K562 (cell line): ENCODE results near the gene RERE. TPM values are rescaled to one million over a fixed set of nuclear protein-coding genes. Genes with fewer than 3 reads are reported as not detected.
"Not testable (repeated sequence)": the region's sequence is repeated elsewhere in the genome, so short reads cannot be mapped to it uniquely, and the experiment has no call there.

ENCODE experiments used
- ATAC-seq: fragments of 200-7000 bp; cut with Tn5 transposase; 3 replicates; pipeline ENCODE4 v1.9.1; 2020; ENCODE audit warnings: moderate library complexity
- BruUV-seq: library from RNA; stranded (reverse); fragments of 400-500 nt; replicated peaks from 2 replicates; lab custom pipeline; 2021; lab: Mats Ljungman, UMichigan
- CTCF ChIA-PET: fragments of 300-600 bp; formaldehyde crosslinking; extraction: SDS; loops from one replicate; lab custom pipeline; 2021; ENCODE audit warnings: low intra/inter-chr PET ratio; lab: Yijun Ruan, JAX
- POLR2A ChIA-PET: fragments of 300-600, 350-650 bp; sonication (Branson Sonifier 250); formaldehyde crosslinking; extraction: SDS; loops from one replicate; lab custom pipeline; 2021; ENCODE audit warnings: antibody characterized with exemption, inconsistent platforms; lab: Yijun Ruan, JAX
- DNase-seq, 4 experiments: peaks; one replicate each; pipeline versions ENCODE4 v3.0.0 to v3.0.0-alpha.2; 2011 to 2018; ENCODE audit warnings: low spot score in 3 of 4, mixed read lengths in 3 of 4; ENCODE audit errors: extremely low read depth in 1 of 4
- FAIRE-seq: peaks from 2 replicates; lab custom pipeline; 2011; peaks lifted over from hg19 to GRCh38; lab: Jason Lieb, UNC
- H2AFZ ChIP-seq: 2 replicates; pipeline ENCODE4 v1.6.0; 2011; ENCODE audit warnings: low read depth, low read length, control low read depth, inconsistent platforms
- H3K27ac ChIP-seq: fragments of 200-600 bp; 3 replicates; pipeline ENCODE4 v1.8.0; 2011; ENCODE audit warnings: low read depth, mild to moderate bottlenecking, control low read depth, inconsistent platforms, low read length, moderate library complexity, mixed read lengths; ENCODE audit errors: extremely low read depth
- H3K27me3 ChIP-seq, 2 experiments: fragments of 300-600 bp in 1 of 2; 2 replicates in 1 of 2; 3 replicates in 1 of 2; pipeline versions ENCODE4 v1.6.0 to v1.8.0; 2011; ENCODE audit warnings: inconsistent platforms in 2 of 2, low read length in 2 of 2, mild to moderate bottlenecking in 1 of 2, mixed read lengths in 1 of 2, moderate library complexity in 1 of 2; ENCODE audit not compliant: control insufficient read depth in 2 of 2, insufficient read depth in 2 of 2
- H3K36me3 ChIP-seq: fragments of 300-600 bp; 3 replicates; pipeline ENCODE4 v1.8.0; 2011; ENCODE audit warnings: mild to moderate bottlenecking, low read length, inconsistent platforms; ENCODE audit not compliant: control insufficient read depth, insufficient read depth
- H3K4me1 ChIP-seq, 2 experiments: fragments of 200-600 bp in 1 of 2; replicated peaks in 1 of 2; 2 replicates in 1 of 2; 3 replicates in 1 of 2; pipeline versions ENCODE4 v1.5.1 to v1.8.0; 2011; ENCODE audit warnings: inconsistent platforms in 2 of 2, low read length in 2 of 2, mild to moderate bottlenecking in 1 of 2, mixed read lengths in 1 of 2, moderate library complexity in 1 of 2; ENCODE audit not compliant: control insufficient read depth in 2 of 2, insufficient read depth in 2 of 2
- H3K4me2 ChIP-seq: 2 replicates; pipeline ENCODE4 v1.6.1; 2011; ENCODE audit warnings: low read length, control low read depth, inconsistent platforms, mixed read lengths; ENCODE audit not compliant: insufficient read depth
- H3K4me3 ChIP-seq: fragments of 200-600 bp; sonication (generic), shearing (Covaris generic); 2 replicates; pipeline ENCODE4 v1.5.1; 2016; ENCODE audit warnings: control low read depth, inconsistent platforms
- H3K79me2 ChIP-seq: fragments of 200-600 bp; 3 replicates; pipeline ENCODE4 v1.8.0; 2011; ENCODE audit warnings: low read length, inconsistent platforms; ENCODE audit not compliant: control insufficient read depth, insufficient read depth
- H3K9ac ChIP-seq, 2 experiments: 2 replicates each; pipeline versions ENCODE4 v1.6.0 to v1.6.1; 2011; ENCODE audit warnings: low read depth in 2 of 2, low read length in 2 of 2, control low read depth in 1 of 2, inconsistent platforms in 1 of 2, mild to moderate bottlenecking in 1 of 2, mixed read lengths in 1 of 2; ENCODE audit not compliant: insufficient read depth in 1 of 2
- H3K9me1 ChIP-seq: one replicate; pipeline ENCODE4 v1.6.0; 2011; ENCODE audit warnings: inconsistent platforms, mild to moderate bottlenecking, low read length, moderate library complexity; ENCODE audit not compliant: control insufficient read depth, insufficient read depth
- H3K9me3 ChIP-seq: replicated peaks from 2 replicates; pipeline ENCODE4 v1.5.1; 2011; ENCODE audit warnings: low read depth, low read length, inconsistent platforms; ENCODE audit not compliant: control insufficient read depth, insufficient read depth
- H4K20me1 ChIP-seq: replicated peaks from 2 replicates; pipeline ENCODE4 v1.6.1; 2011; ENCODE audit warnings: low read length, inconsistent platforms, mixed read lengths; ENCODE audit not compliant: control insufficient read depth, insufficient read depth
- DMBX1 ChIP-seq: fragments of 250-450 bp; sonication (Bioruptor Pico); IDR thresholded peaks from 2 replicates; pipeline ENCODE4 v1.8.0; 2022; ENCODE audit warnings: inconsistent platforms, mild to moderate bottlenecking, moderate library complexity, borderline replicate concordance
- HMGN3 ChIP-seq: IDR thresholded peaks from 2 replicates; pipeline ENCODE4 v1.6.1; 2011; ENCODE audit warnings: borderline replicate concordance, low read depth, mild to moderate bottlenecking, mixed read lengths, low read length; ENCODE audit not compliant: insufficient read length; ENCODE audit errors: extremely low read depth
- MTA3 ChIP-seq: fragments of 450-650 bp; formaldehyde crosslinking; IDR thresholded peaks from 2 replicates; pipeline ENCODE4 v1.6.1; 2017; ENCODE audit warnings: mild to moderate bottlenecking, borderline replicate concordance
- NFIC ChIP-seq: fragments of 450-650 bp; IDR thresholded peaks from 2 replicates; pipeline ENCODE4 v1.6.1; 2017; ENCODE audit warnings: mild to moderate bottlenecking, inconsistent platforms
- PHB ChIP-seq: fragments of 250-450 bp; sonication (Bioruptor Pico); IDR thresholded peaks from 2 replicates; pipeline ENCODE4 v1.5.0; 2021
- POLR2H ChIP-seq: IDR thresholded peaks from 2 replicates; pipeline ENCODE4 v1.6.1; 2016; ENCODE audit warnings: missing genetic modification characterization, low read depth, mild to moderate bottlenecking, control low read depth, missing compliant biosample characterization, moderate library complexity
- U2AF1 ChIP-seq: fragments of 200-400 bp; formaldehyde crosslinking; optimal IDR thresholded peaks from 2 replicates; pipeline ENCODE3; 2017; ENCODE audit warnings: mild to moderate bottlenecking, low read depth, low read length, moderate library complexity
- ZNF707 ChIP-seq: fragments of 250-450 bp; sonication (Bioruptor Pico); conservative IDR thresholded peaks from 2 replicates; pipeline ENCODE4 v1.8.0; 2022; ENCODE audit warnings: inconsistent platforms, mild to moderate bottlenecking, moderate library complexity
- WGBS: fragments of 100-300 bp; shearing (Covaris generic); methylation state at CpG from one replicate; pipeline ENCODE4 v1.1.6; 2016; ENCODE audit warnings: low coverage, mixed read lengths; ENCODE audit not compliant: insufficient coverage; ENCODE audit errors: missing lambda C conversion rate; 5-methylcytosine and 5-hydroxymethylcytosine counted together
- in situ Hi-C: fragments of 300-500 bp; cut with MboI; formaldehyde crosslinking; loops from 4 replicates; pipeline ENCODE4 v1.15.0; 2018; ENCODE audit warnings: inconsistent platforms, mixed read lengths
- intact Hi-C: fragments of 100-400 bp; cut with micrococcal nuclease; formaldehyde crosslinking; loops from 2 replicates; pipeline ENCODE4 v1.14.2; 2022
- polyA plus RNA-seq, 8 experiments: library from polyadenylated mRNA; depleted of rRNA in 4 of 8; stranded (reverse) in 5 of 8; unstranded in 3 of 8; fragments of >200 nt; fragmentation: Nextera tagmentation in 2 of 8; fragmentation: Illumina TruSeq in 1 of 8; extraction: Ambion mirVana in 2 of 8; extraction: Trizol in 1 of 8; gene quantifications; 2 replicates each; pipeline versions ENCODE4 v1.2.1 to v1.2.3, GENCODE V29; 2011 to 2014; ENCODE audit warnings: inconsistent platforms in 1 of 8, missing spikeins in 1 of 8
- total RNA-seq, 7 experiments: library from RNA; depleted of rRNA in 6 of 7; stranded (reverse); fragments of >200 nt in 6 of 7; fragmentation: Illumina TruSeq in 2 of 7; extraction: Trizol in 2 of 7; gene quantifications; 2 replicates each; pipeline versions ENCODE4 v1.2.1 to v1.2.3, GENCODE V29; 2011 to 2021; ENCODE audit warnings: low replicate concordance in 1 of 7
- TF ChIP-seq, protein P1 (sequence below), 3 experiments: IDR thresholded peaks in 2 of 3; conservative IDR thresholded peaks in 1 of 3; 2 replicates each; pipeline ENCODE4 v1.5.1; 2011 to 2012; ENCODE audit warnings: low read length in 3 of 3, mild to moderate bottlenecking in 3 of 3, control low read depth in 2 of 3, improper control_type of control experiment in 1 of 3, inconsistent platforms in 1 of 3, low read depth in 1 of 3, mixed read lengths in 1 of 3, moderate library complexity in 1 of 3; ENCODE audit not compliant: insufficient read depth in 2 of 3

The RERE gene
- total and polyA plus RNA-seq, 9 of the 15 experiments (the other 6 are each of a cell fraction or from before 2014, with no cell fraction given), result 3.0 to 51.5 (median 13.4) TPM

DNA sequence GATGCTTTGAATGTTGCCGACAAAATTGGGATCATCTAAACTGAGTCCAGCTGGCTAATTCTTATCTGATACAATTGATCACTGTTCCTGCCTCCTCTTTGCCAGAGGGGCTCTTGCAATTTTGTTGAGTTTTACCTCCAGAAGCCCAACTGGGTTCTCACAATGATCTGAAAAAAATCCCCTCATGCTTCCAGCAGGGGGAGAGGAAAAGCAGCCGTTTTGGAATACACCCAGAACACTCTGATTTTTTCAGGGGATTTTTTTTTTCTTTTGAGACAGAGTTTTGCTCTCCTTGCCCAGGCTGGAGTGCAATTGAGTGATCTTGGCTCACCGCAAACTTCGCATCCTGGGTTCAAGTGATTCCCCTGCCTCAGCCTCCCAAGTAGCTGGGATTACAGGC lies 13.9 kb upstream of the RERE start (continued):
- TF ChIP-seq HMGN3 (no peak), POLR2H (tag) (no peak), PHB (CRISPR knock-in tag) (no peak), ZNF707 (no peak), DMBX1 (no peak), U2AF1 (no peak), MTA3 (no peak), NFIC (peak; percentile 36)
- TF ChIP-seq, protein P1, sequence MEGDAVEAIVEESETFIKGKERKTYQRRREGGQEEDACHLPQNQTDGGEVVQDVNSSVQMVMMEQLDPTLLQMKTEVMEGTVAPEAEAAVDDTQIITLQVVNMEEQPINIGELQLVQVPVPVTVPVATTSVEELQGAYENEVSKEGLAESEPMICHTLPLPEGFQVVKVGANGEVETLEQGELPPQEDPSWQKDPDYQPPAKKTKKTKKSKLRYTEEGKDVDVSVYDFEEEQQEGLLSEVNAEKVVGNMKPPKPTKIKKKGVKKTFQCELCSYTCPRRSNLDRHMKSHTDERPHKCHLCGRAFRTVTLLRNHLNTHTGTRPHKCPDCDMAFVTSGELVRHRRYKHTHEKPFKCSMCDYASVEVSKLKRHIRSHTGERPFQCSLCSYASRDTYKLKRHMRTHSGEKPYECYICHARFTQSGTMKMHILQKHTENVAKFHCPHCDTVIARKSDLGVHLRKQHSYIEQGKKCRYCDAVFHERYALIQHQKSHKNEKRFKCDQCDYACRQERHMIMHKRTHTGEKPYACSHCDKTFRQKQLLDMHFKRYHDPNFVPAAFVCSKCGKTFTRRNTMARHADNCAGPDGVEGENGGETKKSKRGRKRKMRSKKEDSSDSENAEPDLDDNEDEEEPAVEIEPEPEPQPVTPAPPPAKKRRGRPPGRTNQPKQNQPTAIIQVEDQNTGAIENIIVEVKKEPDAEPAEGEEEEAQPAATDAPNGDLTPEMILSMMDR (IDR thresholded peaks at IDR 0.05 in 2 of 3, conservative IDR thresholded peaks at IDR 0.05 in 1 of 3; ENCODE audit: insufficient read depth in 2 of 3, low read depth in 1 of 3, low read length in 3 of 3), result peak; percentile 33 to 49 (median 48); a peak in 3 of 6 replicates

DNA sequence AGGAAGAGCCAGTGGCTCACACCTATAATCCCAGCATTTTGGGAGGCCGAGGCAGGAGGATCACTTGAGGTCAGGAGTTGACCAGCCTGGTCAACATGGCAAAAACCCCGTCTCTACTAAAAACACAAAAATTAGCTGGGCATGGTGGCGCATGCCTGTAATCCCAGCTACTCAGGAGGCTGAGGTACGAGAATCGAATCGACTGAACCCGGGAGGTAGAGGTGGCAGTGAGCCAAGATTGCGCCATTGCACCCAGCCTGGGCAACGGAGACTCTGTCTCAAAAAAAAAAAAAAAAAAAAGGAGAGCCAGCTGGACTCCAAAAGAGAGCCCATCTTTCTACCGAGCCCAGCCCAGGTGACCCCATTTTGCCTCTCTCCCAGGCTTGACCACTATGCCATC lies 13.3 kb upstream of the RERE start:
- H3K79me2 ChIP-seq, H4K20me1 ChIP-seq, H3K9me3 ChIP-seq, FAIRE-seq, H3K4me3 ChIP-seq, H3K36me3 ChIP-seq, ATAC-seq, DNase-seq, H3K27ac ChIP-seq, H3K9ac ChIP-seq, H3K27me3 ChIP-seq, H3K9me1 ChIP-seq, CTCF ChIA-PET, H2AFZ ChIP-seq, BruUV-seq, in situ Hi-C loops, H3K4me2 ChIP-seq, intact Hi-C loops: not testable (repeated sequence)
- POLR2A ChIA-PET, result interaction anchor here (0.6 to 1.9 kb wide), 2 partner anchors 14 to 95 kb away, joined by 3 to 6 read pairs; no protein-coding TSS in a partner anchor
- WGBS, result 76% methylated on average over 7 of the region's 10 CpGs
- TF ChIP-seq NFIC, result peak; percentile 64
- peaks cover 8 to 11% of the 10 kb centered on the region in 2 experiments; a peak in 3 of 5 replicates for H3K4me1 ChIP-seq
